ENCODE results near the gene GFRA1. TPM values are rescaled to one million over a fixed set of nuclear protein-coding genes. Genes with fewer than 3 reads are reported as not detected.

Gene GFRA1
- total RNA-seq, 4 donors from 2014 or later: 19.8 to 61.8 (median 25.2) TPM

- Histone ChIP-seq H3K4me1 (peaks cover 12% of the 10 kb centered on the region), H3K36me3 (no peaks in the 10 kb centered on the region), H3K27ac (no peak overlapping the region), H3K27me3 (no peaks in the 10 kb centered on the region), H3K4me3 (no peak overlapping the region), H3K9me3 (no peaks in the 10 kb centered on the region)
- no peak for DNase-seq (ENCODE audit: low spot score in 2 of 2)
- 89% methylated on average over 5 of the region's 5 CpGs for WGBS
- TF ChIP-seq EP300 (IDR thresholded peaks at IDR 0.05): no peak
- TF ChIP-seq, protein P1, sequence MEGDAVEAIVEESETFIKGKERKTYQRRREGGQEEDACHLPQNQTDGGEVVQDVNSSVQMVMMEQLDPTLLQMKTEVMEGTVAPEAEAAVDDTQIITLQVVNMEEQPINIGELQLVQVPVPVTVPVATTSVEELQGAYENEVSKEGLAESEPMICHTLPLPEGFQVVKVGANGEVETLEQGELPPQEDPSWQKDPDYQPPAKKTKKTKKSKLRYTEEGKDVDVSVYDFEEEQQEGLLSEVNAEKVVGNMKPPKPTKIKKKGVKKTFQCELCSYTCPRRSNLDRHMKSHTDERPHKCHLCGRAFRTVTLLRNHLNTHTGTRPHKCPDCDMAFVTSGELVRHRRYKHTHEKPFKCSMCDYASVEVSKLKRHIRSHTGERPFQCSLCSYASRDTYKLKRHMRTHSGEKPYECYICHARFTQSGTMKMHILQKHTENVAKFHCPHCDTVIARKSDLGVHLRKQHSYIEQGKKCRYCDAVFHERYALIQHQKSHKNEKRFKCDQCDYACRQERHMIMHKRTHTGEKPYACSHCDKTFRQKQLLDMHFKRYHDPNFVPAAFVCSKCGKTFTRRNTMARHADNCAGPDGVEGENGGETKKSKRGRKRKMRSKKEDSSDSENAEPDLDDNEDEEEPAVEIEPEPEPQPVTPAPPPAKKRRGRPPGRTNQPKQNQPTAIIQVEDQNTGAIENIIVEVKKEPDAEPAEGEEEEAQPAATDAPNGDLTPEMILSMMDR (IDR thresholded peaks at IDR 0.05): no peak
- TF ChIP-seq POLR2A (IDR thresholded peaks at IDR 0.05): no peak
- TF ChIP-seq POLR2AphosphoS5 (IDR thresholded peaks at IDR 0.05): no peak
Observed at GRCh38 chr10:116049974-116050304, 223.1 kb downstream of the GFRA1 start.

DNA sequence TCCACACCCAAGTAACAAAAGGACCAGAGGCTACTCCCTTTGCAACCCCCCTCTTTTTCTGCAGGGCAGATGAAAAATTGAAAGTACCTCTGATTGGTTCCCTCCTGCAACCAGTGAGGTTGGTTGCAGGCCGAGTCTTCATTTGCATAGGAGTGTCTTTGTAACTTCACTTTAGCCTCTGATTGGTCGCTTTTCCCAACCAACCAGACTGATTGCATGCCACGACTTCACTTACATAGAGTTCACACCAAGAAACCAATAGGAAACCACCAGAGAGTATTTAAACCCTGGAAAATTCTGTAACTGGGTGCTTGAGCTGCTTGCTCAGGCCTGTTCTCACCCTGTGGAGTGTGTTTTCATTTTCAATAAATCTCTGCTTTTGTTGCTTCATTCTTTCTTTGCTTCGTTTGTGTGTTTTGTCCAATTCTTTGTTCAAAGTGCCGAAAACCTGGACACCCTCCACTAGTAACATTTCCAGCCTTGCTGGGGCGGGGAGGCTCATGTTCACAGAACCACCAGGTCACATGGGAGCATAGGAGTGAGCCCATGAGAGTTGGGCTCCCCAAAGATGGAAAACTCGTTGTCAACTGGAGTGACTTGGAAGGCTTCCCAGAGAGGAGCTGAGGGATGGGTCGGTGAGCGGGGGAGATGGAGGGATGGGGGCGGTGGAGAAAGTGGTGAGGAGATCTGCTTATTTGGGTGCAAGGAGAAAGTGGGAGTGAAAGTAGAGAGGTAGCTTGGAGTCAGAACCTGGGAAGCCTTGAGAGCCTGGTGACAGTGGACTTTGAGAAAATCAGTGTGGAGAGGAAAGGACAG, 223.6 kb downstream of the GFRA1 start:
- no peaks in the 10 kb centered on the region for H3K36me3 ChIP-seq
- H3K27me3 ChIP-seq: no peaks in the 10 kb centered on the region
- H3K4me3 ChIP-seq: no peak overlapping the region
- TF ChIP-seq, protein P1 (IDR thresholded peaks at IDR 0.05): no peak
- TF ChIP-seq POLR2A (IDR thresholded peaks at IDR 0.05) (no peak), POLR2AphosphoS5 (IDR thresholded peaks at IDR 0.05) (no peak), EP300 (IDR thresholded peaks at IDR 0.05) (no peak)
- whole genome bisulfite sequencing: 71% methylated on average over 10 of the region's 10 CpGs
- DNase-seq (ENCODE audit: low spot score in 2 of 2): no peak
- H3K27ac ChIP-seq: no peak overlapping the region
- peaks cover 13% of the 10 kb centered on the region for H3K4me1 ChIP-seq
- H3K9me3 ChIP-seq: no peaks in the 10 kb centered on the region

DNA sequence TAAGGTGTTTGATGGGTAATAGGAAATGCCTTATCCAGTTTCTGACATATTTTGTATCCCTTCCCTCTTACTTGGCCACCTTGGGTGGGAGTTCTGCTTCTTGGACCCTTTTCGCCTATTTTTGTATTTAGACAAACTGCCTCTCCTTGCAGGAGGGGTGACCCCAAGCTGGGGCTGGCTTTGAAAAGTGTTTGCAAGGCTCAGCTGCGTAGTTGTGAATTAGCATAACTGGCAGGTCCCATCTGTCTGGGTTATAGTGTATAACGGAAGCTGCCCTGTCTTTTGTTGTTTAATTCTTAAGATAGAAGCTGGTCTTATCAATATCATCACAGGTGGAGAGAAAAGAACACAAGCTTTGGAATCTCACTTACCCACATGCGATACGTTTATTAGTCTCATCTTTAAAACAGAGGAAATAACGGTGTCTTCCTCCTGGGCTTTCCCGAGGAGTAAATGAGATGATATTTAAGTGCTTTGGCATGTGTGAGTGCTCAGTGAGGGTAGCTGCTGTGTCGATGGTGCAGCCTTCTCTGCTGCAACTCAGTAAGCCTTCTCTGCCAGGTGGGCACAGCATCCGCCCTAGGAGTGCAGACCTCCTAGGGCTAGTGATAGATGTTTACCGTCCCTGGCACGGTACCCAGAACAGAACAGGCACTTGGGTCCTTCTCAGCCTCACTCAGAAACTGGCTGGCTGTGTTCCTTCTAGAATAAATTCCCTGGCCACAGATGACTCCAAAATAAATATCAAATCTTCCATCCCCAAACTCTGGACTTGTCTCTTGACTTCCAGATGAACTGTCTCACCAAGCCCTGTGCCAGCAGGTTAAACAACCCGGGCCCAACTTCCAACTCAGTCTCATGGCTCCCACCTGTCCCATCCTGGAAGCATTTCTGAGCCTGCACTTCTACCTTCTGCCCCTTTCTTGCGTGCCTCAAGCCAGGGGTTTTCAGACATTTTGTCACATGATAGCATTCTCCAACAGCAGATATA, 227.3 kb downstream of the GFRA1 start:
- Histone ChIP-seq H3K4me3 (no peak overlapping the region), H3K27ac (no peak overlapping the region), H3K27me3 (no peaks in the 10 kb centered on the region), H3K36me3 (no peaks in the 10 kb centered on the region), H3K4me1 (peaks cover 10% of the 10 kb centered on the region), H3K9me3 (no peaks in the 10 kb centered on the region)
- WGBS: 66% methylated on average over 13 of the region's 13 CpGs
- TF ChIP-seq EP300 (IDR thresholded peaks at IDR 0.05) (no peak), POLR2AphosphoS5 (IDR thresholded peaks at IDR 0.05) (no peak), POLR2A (IDR thresholded peaks at IDR 0.05) (no peak)
- TF ChIP-seq, protein P1 (IDR thresholded peaks at IDR 0.05): no peak
- DNase-seq (ENCODE audit: low spot score in 2 of 2): no peak

GRCh38 chr10:116044801-116045248, 228.2 kb downstream of the GFRA1 start:
- Histone ChIP-seq H3K27ac (no peak overlapping the region), H3K9me3 (no peaks in the 10 kb centered on the region), H3K4me3 (no peak overlapping the region), H3K27me3 (no peaks in the 10 kb centered on the region), H3K36me3 (no peaks in the 10 kb centered on the region), H3K4me1 (peaks cover 10% of the 10 kb centered on the region)
- no peak for DNase-seq (ENCODE audit: low spot score in 2 of 2)
- TF ChIP-seq POLR2A (IDR thresholded peaks at IDR 0.05) (no peak), POLR2AphosphoS5 (IDR thresholded peaks at IDR 0.05) (no peak), EP300 (IDR thresholded peaks at IDR 0.05) (no peak)
- TF ChIP-seq, protein P1 (IDR thresholded peaks at IDR 0.05): no peak
- WGBS: 49% methylated on average over 3 of the region's 3 CpGs

GRCh38 chr10:116043861-116044260, 229.1 kb downstream of the GFRA1 start:
- Histone ChIP-seq H3K27me3 (no peaks in the 10 kb centered on the region), H3K4me3 (no peak overlapping the region), H3K9me3 (no peaks in the 10 kb centered on the region), H3K4me1 (peaks cover 7% of the 10 kb centered on the region), H3K27ac (no peak overlapping the region), H3K36me3 (no peaks in the 10 kb centered on the region)
- TF ChIP-seq POLR2AphosphoS5 (IDR thresholded peaks at IDR 0.05) (no peak), POLR2A (IDR thresholded peaks at IDR 0.05) (no peak), EP300 (IDR thresholded peaks at IDR 0.05) (no peak)
- TF ChIP-seq, protein P1 (IDR thresholded peaks at IDR 0.05): no peak
- DNase-seq (ENCODE audit: low spot score in 2 of 2): no peak
- 79% methylated on average over 8 of the region's 8 CpGs for WGBS
